NB4 (cell line): Measurements from ENCODE around the gene ARID1B.

Experiments used
- CTCF ChIP-seq: IDR thresholded peaks from one replicate; pipeline ENCODE4 v1.5.1; 2012; ENCODE audit warnings: low read depth, low read length
- MAX ChIP-seq: IDR thresholded peaks from 2 replicates; pipeline ENCODE4 v1.6.1; 2011; ENCODE audit warnings: low read depth, low read length
- POLR2A ChIP-seq: IDR thresholded peaks from 2 replicates; pipeline ENCODE4 v1.6.1; 2011; ENCODE audit warnings: mild to moderate bottlenecking; ENCODE audit not compliant: insufficient read length; ENCODE audit errors: extremely low read depth

GRCh38 chr6:157216570-157216969 is 439.4 kb downstream of the ARID1B start:
- TF ChIP-seq CTCF (no peak), MAX (no peak), POLR2A (no peak)
